ENCODE measurements around the gene TNFRSF14.

Gene TNFRSF14

DNA sequence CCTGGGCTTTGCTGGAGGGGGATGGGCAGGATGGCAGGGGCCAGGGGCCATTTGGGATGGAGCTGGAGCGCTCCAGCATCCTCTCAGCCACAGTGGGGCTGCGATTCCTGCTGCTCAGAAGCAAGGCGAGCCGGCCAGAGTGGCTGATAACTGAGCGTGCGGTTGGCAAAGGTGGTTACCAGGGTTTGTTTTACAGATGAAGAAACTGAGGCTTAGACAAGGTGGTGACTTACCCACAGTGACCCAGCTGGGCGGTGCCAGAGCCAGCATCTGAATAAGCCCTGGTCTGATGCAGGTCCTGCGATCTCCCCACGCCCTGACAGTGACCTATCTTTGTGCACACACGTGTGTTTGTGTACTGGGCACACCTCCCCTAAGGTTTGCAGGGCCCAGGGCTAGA lies 24.5 kb downstream of the TNFRSF14 start:
- Mint-ChIP-seq H3K4me3 (no peak overlapping the region), H3K36me3 (ENCODE audit: insufficient read depth) (peaks cover 29% of the 10 kb centered on the region), H3K27me3 (no peaks in the 10 kb centered on the region), H3K4me1 (ENCODE audit: low read depth in 2 of 2) (peaks cover 34 to 36% of the 10 kb centered on the region in 2 donors), H3K27ac (peak overlapping the region; percentile 38 to 63), H3K9me3 (no peaks in the 10 kb centered on the region)
- ATAC-seq (replicated peaks): no peak
- DNase-seq: no peak

- Mint-ChIP-seq H3K4me3 (no peak overlapping the region), H3K27me3 (no peaks in the 10 kb centered on the region), H3K4me1 (ENCODE audit: low read depth in 2 of 2) (peaks cover 33 to 35% of the 10 kb centered on the region in 2 donors), H3K9me3 (no peaks in the 10 kb centered on the region), H3K27ac (peak overlapping the region; percentile 7 to 63), H3K36me3 (ENCODE audit: insufficient read depth) (peaks cover 27% of the 10 kb centered on the region)
- DNase-seq: no peak
- ATAC-seq (replicated peaks): no peak
These were observed 26.2 kb downstream of the TNFRSF14 start for GRCh38 chr1:2582391-2582790.

- H3K27ac Mint-ChIP-seq: peak overlapping the region; percentile 96 to 99
- H3K9me3 Mint-ChIP-seq: no peaks in the 10 kb centered on the region
- DNase-seq: no peak
- no peak overlapping the region for H3K4me3 Mint-ChIP-seq
- H3K36me3 Mint-ChIP-seq (ENCODE audit: insufficient read depth): peaks cover 18% of the 10 kb centered on the region
- ATAC-seq (replicated peaks): no peak
- H3K4me1 Mint-ChIP-seq (ENCODE audit: low read depth in 2 of 2): peaks cover 25 to 33% of the 10 kb centered on the region in 2 donors
- no peaks in the 10 kb centered on the region for H3K27me3 Mint-ChIP-seq
These were observed 27.2 kb downstream of the TNFRSF14 start for GRCh38 chr1:2583331-2583791.

GRCh38 chr1:2583871-2584351 lies 27.7 kb downstream of the TNFRSF14 start:
- peaks cover 19 to 27% of the 10 kb centered on the region in 2 donors for H3K4me1 Mint-ChIP-seq (ENCODE audit: low read depth in 2 of 2)
- peak overlapping the region; percentile 96 to 99 for H3K27ac Mint-ChIP-seq
- H3K27me3 Mint-ChIP-seq: no peaks in the 10 kb centered on the region
- ATAC-seq (replicated peaks): no peak
- no peak overlapping the region for H3K4me3 Mint-ChIP-seq
- H3K9me3 Mint-ChIP-seq: no peaks in the 10 kb centered on the region
- DNase-seq: no peak
- peaks cover 15% of the 10 kb centered on the region for H3K36me3 Mint-ChIP-seq (ENCODE audit: insufficient read depth)

- peaks cover 15% of the 10 kb centered on the region for H3K36me3 Mint-ChIP-seq (ENCODE audit: insufficient read depth)
- DNase-seq (no peak), ATAC-seq (replicated peaks) (no peak)
- no peaks in the 10 kb centered on the region for H3K27me3 Mint-ChIP-seq
- H3K4me3 Mint-ChIP-seq: peak overlapping the region; percentile 84 to 92
- H3K4me1 Mint-ChIP-seq (ENCODE audit: low read depth in 2 of 2): peaks cover 17 to 26% of the 10 kb centered on the region in 2 donors
- H3K27ac Mint-ChIP-seq: peak overlapping the region; percentile 96 to 99
- H3K9me3 Mint-ChIP-seq: no peaks in the 10 kb centered on the region
These were observed 28.6 kb downstream of the TNFRSF14 start for GRCh38 chr1:2584686-2585317.

DNA sequence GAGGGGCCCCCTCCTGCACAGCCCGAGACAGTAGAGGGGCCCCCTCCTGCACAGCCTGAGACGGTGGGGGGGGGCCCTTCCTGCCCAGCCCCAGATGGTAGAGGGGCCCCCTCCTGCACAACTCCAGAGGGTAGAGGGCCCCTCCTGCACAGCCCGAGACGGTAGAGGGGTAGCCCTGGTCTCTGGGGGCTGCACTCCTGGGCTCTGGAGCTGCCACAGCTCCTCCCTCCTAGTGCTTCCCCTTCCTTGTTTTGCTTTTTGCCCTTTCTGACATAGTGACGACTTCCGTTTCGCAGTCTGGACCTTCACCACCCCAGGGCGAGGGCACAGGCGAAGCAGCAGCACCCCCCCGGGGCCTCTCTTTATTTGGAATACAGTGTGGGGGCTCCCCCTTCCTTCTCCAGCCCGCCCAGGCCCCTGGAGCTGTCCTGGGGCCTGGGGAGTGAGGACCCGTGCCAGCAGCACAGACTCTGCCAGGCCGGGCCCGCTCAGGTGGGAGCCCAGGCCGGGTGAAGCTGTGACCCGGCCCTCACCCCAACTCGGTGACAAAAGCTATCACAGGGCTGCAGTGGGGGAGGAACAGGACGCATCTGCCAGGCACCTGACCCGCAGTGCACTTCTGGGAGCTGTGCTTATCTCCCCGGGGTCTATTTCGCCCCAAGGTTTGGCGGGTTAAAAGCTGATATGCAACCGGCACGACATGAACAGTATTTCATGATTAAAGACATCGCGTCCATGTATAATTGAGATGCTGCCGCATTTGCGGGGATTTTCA lies 29.3 kb downstream of the TNFRSF14 start:
- H3K4me1 Mint-ChIP-seq (ENCODE audit: low read depth in 2 of 2): peaks cover 17 to 26% of the 10 kb centered on the region in 2 donors
- peak overlapping the region; percentile 96 to 99 for H3K27ac Mint-ChIP-seq
- DNase-seq (peak; percentile 66 to 74 (median 71)), ATAC-seq (replicated peaks) (peak; percentile 56)
- H3K4me3 Mint-ChIP-seq: peak overlapping the region; percentile 84 to 92
- H3K36me3 Mint-ChIP-seq (ENCODE audit: insufficient read depth): peaks cover 18% of the 10 kb centered on the region
- H3K9me3 Mint-ChIP-seq: no peaks in the 10 kb centered on the region
- H3K27me3 Mint-ChIP-seq: no peaks in the 10 kb centered on the region

- Mint-ChIP-seq H3K4me1 (ENCODE audit: low read depth in 2 of 2) (peaks cover 15 to 23% of the 10 kb centered on the region in 2 donors), H3K4me3 (peak within 1 kb of the TSS; percentile 84 to 92), H3K27me3 (no peaks in the 10 kb centered on the region), H3K36me3 (ENCODE audit: insufficient read depth) (peaks cover 18% of the 10 kb centered on the region), H3K9me3 (no peaks in the 10 kb centered on the region), H3K27ac (peak within 1 kb of the TSS; percentile 96 to 99)
- ATAC-seq (replicated peaks): peak; percentile 71
- DNase-seq: peak; percentile 97 to 98 (median 97)
These were observed 30.2 kb downstream of the TNFRSF14 start, which contains the start of gene PRXL2B for GRCh38 chr1:2586154-2587070. Gene PRXL2B, plus strand, starts transcription at chr1:2586777. Its CDS starts 109 bp downstream, at chr1:2586886.

DNA sequence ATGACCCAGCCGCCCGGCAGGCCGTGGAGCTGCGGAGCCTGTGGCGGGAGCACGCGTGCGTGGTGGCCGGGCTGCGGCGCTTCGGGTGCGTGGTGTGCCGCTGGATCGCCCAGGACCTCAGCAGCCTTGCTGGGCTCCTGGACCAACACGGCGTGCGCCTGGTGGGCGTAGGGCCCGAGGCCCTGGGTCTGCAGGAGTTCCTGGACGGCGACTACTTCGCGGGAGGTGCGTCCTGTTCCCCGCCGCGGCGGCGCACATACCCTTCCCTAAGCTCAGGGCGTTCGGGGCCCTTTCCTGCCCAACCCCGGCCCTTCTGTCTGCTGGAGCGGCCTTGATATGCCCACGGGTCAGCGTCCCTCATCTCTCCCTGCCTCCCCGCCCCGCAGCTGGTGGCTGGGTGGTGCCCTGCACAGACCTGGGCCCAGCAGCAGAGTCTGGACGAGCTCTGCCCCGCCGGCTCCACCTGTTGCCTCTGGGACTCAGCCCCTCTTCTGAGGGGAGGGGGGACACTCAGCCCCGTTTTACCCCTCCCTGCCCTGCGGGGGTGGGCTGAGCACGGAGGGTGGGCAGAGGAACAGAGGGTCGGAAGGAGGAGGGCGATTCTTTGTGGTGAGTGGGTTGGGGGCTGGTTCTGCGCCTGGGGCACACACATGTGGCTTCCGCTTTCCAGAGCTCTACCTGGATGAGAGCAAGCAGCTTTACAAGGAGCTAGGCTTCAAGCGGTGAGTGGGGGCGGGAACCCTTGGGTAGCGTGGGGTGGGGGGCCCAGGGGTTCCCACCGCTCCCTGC lies 31.1 kb downstream of the TNFRSF14 start:
- H3K4me1 Mint-ChIP-seq (ENCODE audit: low read depth in 2 of 2): peaks cover 13 to 21% of the 10 kb centered on the region in 2 donors
- peak overlapping the region; percentile 96 to 99 for H3K27ac Mint-ChIP-seq
- no peaks in the 10 kb centered on the region for H3K27me3 Mint-ChIP-seq
- no peak for DNase-seq
- H3K9me3 Mint-ChIP-seq: no peaks in the 10 kb centered on the region
- ATAC-seq (replicated peaks): no peak
- H3K36me3 Mint-ChIP-seq (ENCODE audit: insufficient read depth): peaks cover 18% of the 10 kb centered on the region
- peak overlapping the region; percentile 84 to 92 for H3K4me3 Mint-ChIP-seq

GRCh38 chr1:2587860-2588571 lies 31.8 kb downstream of the TNFRSF14 start:
- H3K27ac Mint-ChIP-seq: no peak overlapping the region

DNA sequence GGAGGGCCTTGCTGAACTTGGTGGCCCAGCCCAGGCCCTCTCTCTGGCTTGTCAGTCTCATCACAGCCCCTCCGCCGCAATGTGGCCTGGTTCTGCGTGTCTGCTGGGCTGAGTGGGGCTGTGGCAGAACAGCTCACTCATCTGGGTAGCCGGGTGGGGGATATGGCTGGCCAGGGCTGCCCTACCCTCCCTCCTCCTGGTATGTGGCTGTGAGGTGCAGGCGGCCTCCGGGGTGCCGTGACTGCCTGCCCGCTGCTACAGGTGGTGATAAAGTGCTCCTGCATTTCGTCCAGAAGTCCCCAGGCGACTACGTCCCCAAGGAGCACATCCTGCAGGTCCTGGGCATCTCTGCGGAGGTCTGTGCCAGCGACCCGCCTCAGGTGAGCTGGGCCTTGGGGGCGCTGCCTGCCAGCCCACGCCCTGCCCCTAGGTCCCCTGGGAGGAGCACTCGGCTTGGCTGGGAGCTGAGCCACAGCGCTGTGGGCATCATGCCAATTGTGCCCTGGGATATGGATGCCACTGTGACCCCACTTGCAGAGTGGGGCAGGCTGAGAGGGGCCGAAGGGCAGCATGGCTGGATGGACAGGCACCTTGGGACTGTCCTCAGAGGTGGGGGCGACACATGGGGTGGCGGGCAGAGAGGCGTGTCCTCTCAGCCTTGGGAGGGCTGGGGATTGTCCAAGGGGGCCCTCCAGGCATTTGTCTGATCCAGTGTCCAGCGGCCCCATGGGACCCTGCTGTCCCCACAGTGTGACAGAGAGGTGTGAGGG lies 32.7 kb downstream of the TNFRSF14 start:
- Mint-ChIP-seq H3K9me3 (no peaks in the 10 kb centered on the region), H3K4me1 (ENCODE audit: low read depth in 2 of 2) (peaks cover 13 to 19% of the 10 kb centered on the region in 2 donors), H3K4me3 (peak overlapping the region in 1 of 2 donors; percentile 92), H3K36me3 (ENCODE audit: insufficient read depth) (peaks cover 18% of the 10 kb centered on the region), H3K27ac (no peak overlapping the region), H3K27me3 (no peaks in the 10 kb centered on the region)
- no peak for DNase-seq
- no peak for ATAC-seq (replicated peaks)

More at GRCh38 chr1:2587860-2588571, 31.8 kb downstream of the TNFRSF14 start:
- no peaks in the 10 kb centered on the region for H3K9me3 Mint-ChIP-seq
- no peaks in the 10 kb centered on the region for H3K27me3 Mint-ChIP-seq
- H3K4me3 Mint-ChIP-seq: peak overlapping the region; percentile 84 to 92
- DNase-seq (no peak), ATAC-seq (replicated peaks) (no peak)
- H3K4me1 Mint-ChIP-seq (ENCODE audit: low read depth in 2 of 2): peaks cover 13 to 21% of the 10 kb centered on the region in 2 donors
- H3K36me3 Mint-ChIP-seq (ENCODE audit: insufficient read depth): peaks cover 18% of the 10 kb centered on the region

- no peak overlapping the region for H3K4me3 Mint-ChIP-seq
- peaks cover 10 to 16% of the 10 kb centered on the region in 2 donors for H3K4me1 Mint-ChIP-seq (ENCODE audit: low read depth in 2 of 2)
- peaks cover 18% of the 10 kb centered on the region for H3K36me3 Mint-ChIP-seq (ENCODE audit: insufficient read depth)
- ATAC-seq (replicated peaks) (no peak), DNase-seq (no peak)
- no peaks in the 10 kb centered on the region for H3K27me3 Mint-ChIP-seq
- H3K27ac Mint-ChIP-seq: no peak overlapping the region
- H3K9me3 Mint-ChIP-seq: no peaks in the 10 kb centered on the region
These were observed 33.5 kb downstream of the TNFRSF14 start for GRCh38 chr1:2589431-2590232.

Data from effector memory CD8-positive, alpha-beta T cell (primary cell).